Activated CD8-positive, alpha-beta T cell treated with anti-CD3 and anti-CD28 coated beads for 36 hours (primary cell): ENCODE data around the gene PFDN2. TPM values are rescaled to one million over a fixed set of nuclear protein-coding genes. Genes with fewer than 3 reads are reported as not detected.

ENCODE experiments used
- ATAC-seq: fragments of 200-7000 bp; cut with Tn5 transposase; one replicate; pipeline ENCODE4 v1.10.0; 2021; ENCODE audit warnings: mild to moderate bottlenecking, moderate library complexity
- CTCF ChIA-PET: fragments of 350-600 bp; sonication (Branson Sonifier 250); formaldehyde crosslinking; loops from one replicate; lab custom pipeline; 2021; ENCODE audit warnings: antibody characterized with exemption; lab: Charles Lee
- POLR2A ChIA-PET: fragments of 350-600 bp; sonication (Branson Sonifier 250); formaldehyde crosslinking; loops from one replicate; lab custom pipeline; 2021; ENCODE audit warnings: antibody characterized with exemption; lab: Charles Lee
- DNase-seq: peaks from one replicate; pipeline ENCODE4 v3.0.0-alpha.2; 2020
- H3K27ac Mint-ChIP-seq: one replicate; pipeline ENCODE4 v1.8.0; 2021; ENCODE audit warnings: mild to moderate bottlenecking, mixed read lengths
- H3K27me3 Mint-ChIP-seq: one replicate; pipeline ENCODE4 v1.8.0; 2021; ENCODE audit warnings: mixed read lengths
- H3K36me3 Mint-ChIP-seq: one replicate; pipeline ENCODE4 v1.8.0; 2021; ENCODE audit warnings: low read depth, mixed read lengths
- H3K4me1 Mint-ChIP-seq: one replicate; pipeline ENCODE4 v1.8.0; 2021; ENCODE audit warnings: low read depth, mixed read lengths
- H3K4me3 Mint-ChIP-seq: one replicate; pipeline ENCODE4 v1.8.0; 2021; ENCODE audit warnings: mild to moderate bottlenecking, moderate library complexity, mixed read lengths
- H3K9me3 Mint-ChIP-seq: one replicate; pipeline ENCODE4 v1.8.0; 2021; ENCODE audit warnings: mixed read lengths
- intact Hi-C: fragments of 100-400 bp; cut with micrococcal nuclease; formaldehyde crosslinking; loops from one replicate; pipeline ENCODE4 v1.10.0; 2022
- total RNA-seq, 2 experiments: library from RNA; stranded (reverse); gene quantifications; one replicate each; pipeline ENCODE4 v1.2.3, GENCODE V29; 2021
- TF ChIP-seq, protein P1 (sequence below): fragments of 200-600 bp; IDR thresholded peaks from one replicate; pipeline ENCODE4 v1.8.0; 2022; ENCODE audit warnings: antibody characterized with exemption, mild to moderate bottlenecking

Gene PFDN2
- total RNA-seq, 2 experiments from 2014 or later, result 137 to 144 TPM

DNA sequence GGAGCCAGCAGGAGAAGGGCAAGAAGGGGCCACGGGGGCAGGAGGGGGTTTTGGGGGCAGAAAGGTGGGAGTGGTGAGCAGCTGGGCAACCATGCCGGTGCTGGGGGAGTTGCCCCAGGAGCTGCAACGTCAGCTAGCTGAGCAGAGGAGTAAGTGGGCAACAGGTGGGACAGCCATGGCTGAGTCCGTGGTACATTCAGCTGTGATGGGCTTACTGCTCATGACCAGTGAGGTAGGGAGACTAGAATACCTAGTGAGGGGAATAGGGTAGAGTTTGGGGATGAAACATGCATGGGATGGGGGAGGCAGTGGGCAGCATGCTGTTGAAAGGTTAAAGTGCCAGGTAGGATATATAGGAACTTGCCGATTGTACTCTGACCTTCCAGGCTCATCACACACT lies 43.8 kb upstream of the PFDN2 start:
- DNase-seq (no peak), ATAC-seq (no peak)
- Mint-ChIP-seq H3K27ac (no peak overlapping the region), H3K27me3 (no peaks in the 10 kb centered on the region), H3K36me3 (peaks cover 30% of the 10 kb centered on the region), H3K4me1 (peaks cover 58% of the 10 kb centered on the region), H3K9me3 (no peaks in the 10 kb centered on the region), H3K4me3 (peak overlapping the region; percentile 3)
- intact Hi-C loops, result no loop called here
- CTCF ChIA-PET, result interaction anchor here (1.6 to 1.8 kb wide), 2 partner anchors 65 to 129 kb away, joined by 3 to 7 read pairs; partner anchors contain the start of gene TOMM40L
- POLR2A ChIA-PET, result interaction anchor here (0.7 to 1.2 kb wide), 5 partner anchors 19 to 117 kb away, joined by 3 read pairs; partner anchors contain the start of gene NDUFS2
- TF ChIP-seq, protein P1, sequence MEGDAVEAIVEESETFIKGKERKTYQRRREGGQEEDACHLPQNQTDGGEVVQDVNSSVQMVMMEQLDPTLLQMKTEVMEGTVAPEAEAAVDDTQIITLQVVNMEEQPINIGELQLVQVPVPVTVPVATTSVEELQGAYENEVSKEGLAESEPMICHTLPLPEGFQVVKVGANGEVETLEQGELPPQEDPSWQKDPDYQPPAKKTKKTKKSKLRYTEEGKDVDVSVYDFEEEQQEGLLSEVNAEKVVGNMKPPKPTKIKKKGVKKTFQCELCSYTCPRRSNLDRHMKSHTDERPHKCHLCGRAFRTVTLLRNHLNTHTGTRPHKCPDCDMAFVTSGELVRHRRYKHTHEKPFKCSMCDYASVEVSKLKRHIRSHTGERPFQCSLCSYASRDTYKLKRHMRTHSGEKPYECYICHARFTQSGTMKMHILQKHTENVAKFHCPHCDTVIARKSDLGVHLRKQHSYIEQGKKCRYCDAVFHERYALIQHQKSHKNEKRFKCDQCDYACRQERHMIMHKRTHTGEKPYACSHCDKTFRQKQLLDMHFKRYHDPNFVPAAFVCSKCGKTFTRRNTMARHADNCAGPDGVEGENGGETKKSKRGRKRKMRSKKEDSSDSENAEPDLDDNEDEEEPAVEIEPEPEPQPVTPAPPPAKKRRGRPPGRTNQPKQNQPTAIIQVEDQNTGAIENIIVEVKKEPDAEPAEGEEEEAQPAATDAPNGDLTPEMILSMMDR, result no peak

DNA sequence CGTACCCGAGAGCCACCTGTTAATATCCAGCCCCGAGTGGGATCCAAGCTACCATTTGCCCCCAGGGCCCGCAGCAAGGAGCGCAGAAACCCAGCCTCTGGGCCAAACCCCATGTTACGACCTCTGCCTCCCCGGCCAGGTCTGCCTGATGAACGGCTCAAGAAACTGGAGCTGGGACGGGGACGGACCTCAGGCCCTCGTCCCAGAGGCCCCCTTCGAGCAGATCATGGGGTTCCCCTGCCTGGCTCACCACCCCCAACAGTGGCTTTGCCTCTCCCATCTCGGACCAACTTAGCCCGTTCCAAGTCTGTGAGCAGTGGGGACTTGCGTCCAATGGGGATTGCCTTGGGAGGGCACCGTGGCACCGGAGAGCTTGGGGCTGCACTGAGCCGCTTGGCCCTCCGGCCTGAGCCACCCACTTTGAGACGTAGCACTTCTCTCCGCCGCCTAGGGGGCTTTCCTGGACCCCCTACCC lies 42.9 kb upstream of the PFDN2 start:
- H3K27me3 Mint-ChIP-seq, result no peaks in the 10 kb centered on the region
- ChIA-PET CTCF (interaction anchor here (1.8 kb wide), 1 partner anchor 66 kb away, joined by 7 read pairs; the partner anchor contains the start of gene TOMM40L), POLR2A (interaction anchor here (1.0 to 1.3 kb wide), 3 partner anchors 16 to 41 kb away, joined by 3 to 5 read pairs (median 5); partner anchors contain the start of genes B4GALT3 and NDUFS2)
- intact Hi-C loops, result no loop called here
- TF ChIP-seq, protein P1, result no peak
- no peaks in the 10 kb centered on the region for H3K9me3 Mint-ChIP-seq
- H3K27ac Mint-ChIP-seq, result no peak overlapping the region
- peaks cover 30% of the 10 kb centered on the region for H3K36me3 Mint-ChIP-seq
- DNase-seq (no peak), ATAC-seq (no peak)
- H3K4me3 Mint-ChIP-seq, result peak overlapping the region; percentile 80
- H3K4me1 Mint-ChIP-seq, result peaks cover 61% of the 10 kb centered on the region

DNA sequence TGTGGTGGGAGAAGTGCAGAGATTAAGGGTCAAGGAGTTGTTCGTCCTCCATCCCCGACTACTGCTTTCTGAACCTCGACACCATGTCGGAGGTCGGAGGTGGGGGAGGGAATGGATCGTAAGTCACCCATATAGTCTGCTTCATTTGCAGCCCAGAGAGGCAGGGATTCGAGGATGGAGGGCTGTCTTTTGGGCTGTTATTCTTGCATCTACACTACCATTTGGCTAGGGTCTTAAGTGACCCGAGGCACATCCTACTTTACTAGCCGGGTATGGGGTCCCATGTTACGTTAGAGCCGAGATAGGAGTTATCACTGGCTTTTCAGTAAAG lies 42.0 kb upstream of the PFDN2 start:
- H3K27me3 Mint-ChIP-seq, result no peaks in the 10 kb centered on the region
- H3K4me1 Mint-ChIP-seq, result peaks cover 62% of the 10 kb centered on the region
- TF ChIP-seq, protein P1, result no peak
- intact Hi-C loops, result no loop called here
- POLR2A ChIA-PET, result interaction anchor here (0.8 to 1.3 kb wide), 5 partner anchors 10 to 42 kb away, joined by 3 to 5 read pairs (median 4); partner anchors contain the start of genes B4GALT3, NDUFS2, NIT1 and PFDN2
- peaks cover 29% of the 10 kb centered on the region for H3K36me3 Mint-ChIP-seq
- peak overlapping the region; percentile 80 for H3K4me3 Mint-ChIP-seq
- no peak for ATAC-seq
- CTCF ChIA-PET, result no interaction called here
- no peak for DNase-seq
- H3K27ac Mint-ChIP-seq, result peak overlapping the region; percentile 77
- no peaks in the 10 kb centered on the region for H3K9me3 Mint-ChIP-seq

- H3K27me3 Mint-ChIP-seq, result no peaks in the 10 kb centered on the region
- DNase-seq (peak; percentile 95), ATAC-seq (peak; percentile 98)
- peak within 1 kb of the TSS; percentile 84 for H3K27ac Mint-ChIP-seq
- intact Hi-C loops, result no loop called here
- peaks cover 61% of the 10 kb centered on the region for H3K4me1 Mint-ChIP-seq
- H3K4me3 Mint-ChIP-seq, result peak within 1 kb of the TSS; percentile 80
- CTCF ChIA-PET, result interaction anchor here (1.0 to 1.6 kb wide), 3 partner anchors 62 to 88 kb away, joined by 3 to 7 read pairs (median 4); partner anchors contain the start of gene TOMM40L
- POLR2A ChIA-PET, result interaction anchor here (0.8 to 2.4 kb wide), 4 partner anchors 7 to 42 kb away, joined by 4 to 15 read pairs (median 6); partner anchors contain the start of genes NIT1, PFDN2 and PPOX
- TF ChIP-seq, protein P1, result no peak
- H3K9me3 Mint-ChIP-seq, result no peaks in the 10 kb centered on the region
- peaks cover 27% of the 10 kb centered on the region for H3K36me3 Mint-ChIP-seq
Measured at GRCh38 chr1:161159087-161159912, 41.5 kb upstream of the PFDN2 start, which contains the start of gene USP21. Gene USP21 (plus strand): TSS chr1:161159500. CDS start chr1:161160641, 1,141 bp downstream.
